HCT116 (cell line): Measurements from ENCODE around the gene HEATR5B. TPM values are rescaled to one million over a fixed set of nuclear protein-coding genes. Genes with fewer than 3 reads are reported as not detected.

Experiments used
- ATAC-seq: fragments of 200-7000 bp; cut with Tn5 transposase; 2 replicates; pipeline ENCODE4 v1.9.1; 2020; ENCODE audit warnings: mild to moderate bottlenecking, moderate library complexity
- BruUV-seq: library from RNA; stranded (reverse); fragments of 400-500 nt; replicated peaks from 2 replicates; lab custom pipeline; 2021; lab: Mats Ljungman, UMichigan
- CTCF ChIA-PET: fragments of 300-600 bp; sonication (Branson Sonifier 250); formaldehyde crosslinking; loops from one replicate; lab custom pipeline; 2021; ENCODE audit warnings: antibody characterized with exemption; lab: Charles Lee
- POLR2A ChIA-PET: fragments of 300-600, 350-600 bp; sonication (Branson Sonifier 250); formaldehyde crosslinking; loops from one replicate; lab custom pipeline; 2021; ENCODE audit warnings: antibody characterized with exemption; lab: Charles Lee
- RAD21 ChIA-PET, 2 experiments: fragments of 300-600 bp; sonication (Branson Sonifier 250); formaldehyde crosslinking; loops; one replicate each; lab custom pipeline; 2023; ENCODE audit warnings: low total read pairs in 2 of 2; ENCODE audit not compliant: uncharacterized antibody in 2 of 2, unreplicated experiment in 2 of 2, low non-redundant PET in 1 of 2; lab: Charles Lee
- DNase-seq: peaks from one replicate; pipeline ENCODE4 v3.0.0-alpha.2; 2010; ENCODE audit warnings: low read depth, low spot score
- H2AFZ ChIP-seq: fragments of 200-600 bp; shearing (Covaris generic), sonication (generic); 2 replicates; pipeline ENCODE4 v1.6.1; 2017; ENCODE audit warnings: low read depth, mixed run types, mixed read lengths, antibody characterized with exemption, low read length; ENCODE audit not compliant: poor library complexity, severe bottlenecking
- H3K27ac ChIP-seq: 2 replicates; pipeline ENCODE4 v1.5.1; 2012; ENCODE audit warnings: low read depth, low read length
- H3K27me3 ChIP-seq: fragments of 200-600 bp; sonication (generic); 2 replicates; pipeline ENCODE4 v1.6.1; 2016; ENCODE audit warnings: mixed run types, low read length, mixed read lengths; ENCODE audit not compliant: insufficient read depth
- H3K36me3 ChIP-seq, 2 experiments: fragments of 200-500 bp in 1 of 2; fragments of 200-600 bp in 1 of 2; sonication (Bioruptor generic) in 1 of 2; sonication (generic) in 1 of 2; 2 replicates each; pipeline versions ENCODE4 v1.5.1 to v1.6.1; 2014 to 2016; ENCODE audit warnings: low read length in 2 of 2, inconsistent platforms in 1 of 2, mixed read lengths in 1 of 2, mixed run types in 1 of 2; ENCODE audit not compliant: insufficient read depth in 2 of 2, control insufficient read depth in 1 of 2
- H3K4me1 ChIP-seq, 2 experiments: fragments of 200-600 bp in 1 of 2; sonication (generic) in 1 of 2; 2 replicates each; pipeline versions ENCODE4 v1.5.1 to v1.6.1; 2012 to 2017; ENCODE audit warnings: low read length in 2 of 2, inconsistent platforms in 1 of 2, mild to moderate bottlenecking in 1 of 2, mixed read lengths in 1 of 2, mixed run types in 1 of 2, moderate library complexity in 1 of 2; ENCODE audit not compliant: insufficient read depth in 2 of 2, control insufficient read depth in 1 of 2
- H3K4me2 ChIP-seq: fragments of 200-600 bp; sonication (generic); 2 replicates; pipeline ENCODE4 v1.6.1; 2017; ENCODE audit warnings: mixed run types, low read length, mixed read lengths
- H3K4me3 ChIP-seq, 2 experiments: fragments of 200-600 bp in 1 of 2; sonication (generic) in 1 of 2; replicated peaks in 1 of 2; 2 replicates each; pipeline ENCODE4 v1.5.1; 2011 to 2016; ENCODE audit warnings: low read length in 2 of 2, control low read depth in 1 of 2, low read depth in 1 of 2, mild to moderate bottlenecking in 1 of 2, mixed read lengths in 1 of 2, mixed run types in 1 of 2
- H3K79me2 ChIP-seq: fragments of 200-600 bp; sonication (generic); 2 replicates; pipeline ENCODE4 v1.6.1; 2017; ENCODE audit warnings: mild to moderate bottlenecking, mixed run types, low read length, moderate library complexity, mixed read lengths; ENCODE audit not compliant: insufficient read depth
- H3K9ac ChIP-seq: fragments of 200-600 bp; sonication (generic); 2 replicates; pipeline ENCODE4 v1.6.1; 2016; ENCODE audit warnings: low read length, mixed read lengths
- H3K9me2 ChIP-seq: fragments of 200-600 bp; sonication (generic), shearing (Covaris generic); 2 replicates; pipeline ENCODE4 v1.6.1; 2017; ENCODE audit warnings: mixed run types, mild to moderate bottlenecking, moderate library complexity; ENCODE audit not compliant: insufficient read depth
- H3K9me3 ChIP-seq, 2 experiments: fragments of 200-500 bp in 1 of 2; fragments of 200-600 bp in 1 of 2; sonication (Bioruptor generic) in 1 of 2; sonication (generic) in 1 of 2; 2 replicates each; pipeline ENCODE4 v1.6.1; 2014 to 2017; ENCODE audit warnings: low read length in 2 of 2, mixed read lengths in 2 of 2, inconsistent platforms in 1 of 2, low read depth in 1 of 2, mild to moderate bottlenecking in 1 of 2, mixed run types in 1 of 2, moderate library complexity in 1 of 2; ENCODE audit not compliant: control insufficient read depth in 1 of 2, insufficient read depth in 1 of 2
- H4K20me1 ChIP-seq: fragments of 200-600 bp; sonication (generic), shearing (Covaris generic); 2 replicates; pipeline ENCODE4 v1.6.1; 2017; ENCODE audit warnings: mixed run types, mild to moderate bottlenecking, moderate library complexity; ENCODE audit not compliant: insufficient read depth
- CEBPB ChIP-seq: IDR thresholded peaks from 2 replicates; pipeline ENCODE4 v1.6.1; 2012; ENCODE audit warnings: low read depth
- ELF1 ChIP-seq: IDR thresholded peaks from 2 replicates; pipeline ENCODE4 v1.6.1; 2012; ENCODE audit warnings: low read depth, borderline replicate concordance
- EZH2 ChIP-seq: fragments of 200-600 bp; sonication (generic); IDR thresholded peaks from 2 replicates; pipeline ENCODE4 v1.6.1; 2017; ENCODE audit warnings: antibody characterized with exemption, mixed run types
- FOSL1 ChIP-seq: IDR thresholded peaks from 2 replicates; pipeline ENCODE4 v1.6.1; 2012; ENCODE audit warnings: low read depth
- POLR2AphosphoS5 ChIP-seq: IDR thresholded peaks from 2 replicates; pipeline ENCODE4 v1.6.1; 2011; ENCODE audit warnings: mild to moderate bottlenecking, low read depth, low read length, moderate library complexity
- SP1 ChIP-seq: IDR thresholded peaks from 2 replicates; pipeline ENCODE4 v1.6.1; 2012; ENCODE audit warnings: low read depth
- intact Hi-C: fragments of 100-400 bp; cut with micrococcal nuclease; formaldehyde crosslinking; loops from 2 replicates; pipeline ENCODE4 v1.10.0; 2022
- total RNA-seq: library from RNA; stranded (reverse); gene quantifications from one replicate; pipeline ENCODE4 v1.2.1, GENCODE V29; 2021; ENCODE audit not compliant: unreplicated experiment
- TF ChIP-seq, protein P1 (sequence below), 3 experiments: fragments of 200-600 bp in 1 of 3; sonication (generic) in 1 of 3; IDR thresholded peaks in 2 of 3; conservative IDR thresholded peaks in 1 of 3; 2 replicates each; pipeline ENCODE4 v1.5.1; 2012 to 2017; ENCODE audit warnings: low read depth in 2 of 3, low read length in 2 of 3, antibody characterized with exemption in 1 of 3, borderline replicate concordance in 1 of 3, control low read depth in 1 of 3, mild to moderate bottlenecking in 1 of 3, mixed read lengths in 1 of 3, mixed run types in 1 of 3, moderate library complexity in 1 of 3; ENCODE audit not compliant: insufficient read depth in 1 of 3
- TF ChIP-seq, protein P2 (sequence below): IDR thresholded peaks from 2 replicates; pipeline ENCODE4 v1.6.1; 2012
- TF ChIP-seq, protein P3 (sequence below): IDR thresholded peaks from 2 replicates; pipeline ENCODE4 v1.6.1; 2012; ENCODE audit warnings: low read depth

The HEATR5B gene
- total RNA-seq, 1 experiment from 2014 or later = 10.6 TPM

GRCh38 chr2:36971990-36972389, 112.2 kb downstream of the HEATR5B start:
- POLR2A ChIA-PET = no interaction called here
- Histone ChIP-seq H3K36me3 (no peaks in the 10 kb centered on the region), H3K4me3 (no peak overlapping the region), H4K20me1 (no peaks in the 10 kb centered on the region), H2AFZ (no peak overlapping the region), H3K27ac (no peak overlapping the region), H3K9me2 (no peaks in the 10 kb centered on the region), H3K27me3 (no peaks in the 10 kb centered on the region)
- no peak for ATAC-seq
- DNase-seq = no peak
- no TSS peak for BruUV-seq
- TF ChIP-seq CEBPB = no peak
- no peak for TF ChIP-seq FOSL1
- TF ChIP-seq ELF1 = no peak
- TF ChIP-seq, protein P1, sequence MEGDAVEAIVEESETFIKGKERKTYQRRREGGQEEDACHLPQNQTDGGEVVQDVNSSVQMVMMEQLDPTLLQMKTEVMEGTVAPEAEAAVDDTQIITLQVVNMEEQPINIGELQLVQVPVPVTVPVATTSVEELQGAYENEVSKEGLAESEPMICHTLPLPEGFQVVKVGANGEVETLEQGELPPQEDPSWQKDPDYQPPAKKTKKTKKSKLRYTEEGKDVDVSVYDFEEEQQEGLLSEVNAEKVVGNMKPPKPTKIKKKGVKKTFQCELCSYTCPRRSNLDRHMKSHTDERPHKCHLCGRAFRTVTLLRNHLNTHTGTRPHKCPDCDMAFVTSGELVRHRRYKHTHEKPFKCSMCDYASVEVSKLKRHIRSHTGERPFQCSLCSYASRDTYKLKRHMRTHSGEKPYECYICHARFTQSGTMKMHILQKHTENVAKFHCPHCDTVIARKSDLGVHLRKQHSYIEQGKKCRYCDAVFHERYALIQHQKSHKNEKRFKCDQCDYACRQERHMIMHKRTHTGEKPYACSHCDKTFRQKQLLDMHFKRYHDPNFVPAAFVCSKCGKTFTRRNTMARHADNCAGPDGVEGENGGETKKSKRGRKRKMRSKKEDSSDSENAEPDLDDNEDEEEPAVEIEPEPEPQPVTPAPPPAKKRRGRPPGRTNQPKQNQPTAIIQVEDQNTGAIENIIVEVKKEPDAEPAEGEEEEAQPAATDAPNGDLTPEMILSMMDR (IDR thresholded peaks at IDR 0.05 in 2 of 3, conservative IDR thresholded peaks at IDR 0.05 in 1 of 3; ENCODE audit: borderline replicate concordance in 1 of 3, insufficient read depth in 1 of 3, low read depth in 2 of 3, low read length in 2 of 3) = no peak
- TF ChIP-seq, protein P2, sequence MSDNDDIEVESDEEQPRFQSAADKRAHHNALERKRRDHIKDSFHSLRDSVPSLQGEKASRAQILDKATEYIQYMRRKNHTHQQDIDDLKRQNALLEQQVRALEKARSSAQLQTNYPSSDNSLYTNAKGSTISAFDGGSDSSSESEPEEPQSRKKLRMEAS = no peak
- no peak for TF ChIP-seq SP1
- no peak for TF ChIP-seq EZH2
- TF ChIP-seq, protein P3, sequence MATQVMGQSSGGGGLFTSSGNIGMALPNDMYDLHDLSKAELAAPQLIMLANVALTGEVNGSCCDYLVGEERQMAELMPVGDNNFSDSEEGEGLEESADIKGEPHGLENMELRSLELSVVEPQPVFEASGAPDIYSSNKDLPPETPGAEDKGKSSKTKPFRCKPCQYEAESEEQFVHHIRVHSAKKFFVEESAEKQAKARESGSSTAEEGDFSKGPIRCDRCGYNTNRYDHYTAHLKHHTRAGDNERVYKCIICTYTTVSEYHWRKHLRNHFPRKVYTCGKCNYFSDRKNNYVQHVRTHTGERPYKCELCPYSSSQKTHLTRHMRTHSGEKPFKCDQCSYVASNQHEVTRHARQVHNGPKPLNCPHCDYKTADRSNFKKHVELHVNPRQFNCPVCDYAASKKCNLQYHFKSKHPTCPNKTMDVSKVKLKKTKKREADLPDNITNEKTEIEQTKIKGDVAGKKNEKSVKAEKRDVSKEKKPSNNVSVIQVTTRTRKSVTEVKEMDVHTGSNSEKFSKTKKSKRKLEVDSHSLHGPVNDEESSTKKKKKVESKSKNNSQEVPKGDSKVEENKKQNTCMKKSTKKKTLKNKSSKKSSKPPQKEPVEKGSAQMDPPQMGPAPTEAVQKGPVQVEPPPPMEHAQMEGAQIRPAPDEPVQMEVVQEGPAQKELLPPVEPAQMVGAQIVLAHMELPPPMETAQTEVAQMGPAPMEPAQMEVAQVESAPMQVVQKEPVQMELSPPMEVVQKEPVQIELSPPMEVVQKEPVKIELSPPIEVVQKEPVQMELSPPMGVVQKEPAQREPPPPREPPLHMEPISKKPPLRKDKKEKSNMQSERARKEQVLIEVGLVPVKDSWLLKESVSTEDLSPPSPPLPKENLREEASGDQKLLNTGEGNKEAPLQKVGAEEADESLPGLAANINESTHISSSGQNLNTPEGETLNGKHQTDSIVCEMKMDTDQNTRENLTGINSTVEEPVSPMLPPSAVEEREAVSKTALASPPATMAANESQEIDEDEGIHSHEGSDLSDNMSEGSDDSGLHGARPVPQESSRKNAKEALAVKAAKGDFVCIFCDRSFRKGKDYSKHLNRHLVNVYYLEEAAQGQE = no peak
- TF ChIP-seq POLR2AphosphoS5 = no peak
- TF ChIP-seq, all 23 proteins: peak for 0
- CTCF ChIA-PET = no interaction called here
- no peak overlapping the region for H3K9ac ChIP-seq
- RAD21 ChIA-PET = no interaction called here
- intact Hi-C loops = no loop called here
- no peaks in the 10 kb centered on the region for H3K79me2 ChIP-seq
- H3K4me2 ChIP-seq = no peak overlapping the region
- H3K9me3 ChIP-seq = no peaks in the 10 kb centered on the region
- peaks cover 3 to 16% of the 10 kb centered on the region in 2 experiments; a peak in 3 of 4 replicates for H3K4me1 ChIP-seq
